HL-60 (cell line): ENCODE data around the gene ZBTB32.

ENCODE experiments used
- DNase-seq, 2 experiments: peaks; one replicate each; pipeline ENCODE4 v3.0.0-alpha.2; 2010 to 2020; ENCODE audit warnings: low read depth in 1 of 2, low spot score in 1 of 2
- H3K27ac ChIP-seq: fragments of 250-450 bp; sonication (Bioruptor Pico); replicated peaks from 2 replicates; pipeline ENCODE4 v1.5.1; 2020; ENCODE audit warnings: mild to moderate bottlenecking, moderate library complexity
- H3K27me3 ChIP-seq: fragments of 250-450 bp; sonication (Bioruptor Pico); 2 replicates; pipeline ENCODE4 v1.5.1; 2021; ENCODE audit warnings: mild to moderate bottlenecking, moderate library complexity; ENCODE audit not compliant: insufficient read depth, poor library complexity, severe bottlenecking
- H3K4me3 ChIP-seq: replicated peaks from 2 replicates; pipeline ENCODE4 v1.5.1; 2011; ENCODE audit warnings: mild to moderate bottlenecking, control low read depth, low read length; ENCODE audit not compliant: insufficient read depth
- CTCF ChIP-seq: IDR thresholded peaks from one replicate; pipeline ENCODE4 v1.5.1; 2011; ENCODE audit warnings: low read length, control low read depth, inconsistent platforms; ENCODE audit not compliant: insufficient read depth
- GABPA ChIP-seq: IDR thresholded peaks from 2 replicates; pipeline ENCODE4 v1.6.1; 2012; ENCODE audit warnings: low read depth
- POLR2AphosphoS5 ChIP-seq: IDR thresholded peaks from 2 replicates; pipeline ENCODE4 v1.6.1; 2012; ENCODE audit warnings: low read depth
- REST ChIP-seq: IDR thresholded peaks from 2 replicates; pipeline ENCODE4 v1.6.1; 2012; ENCODE audit warnings: low read depth; ENCODE audit not compliant: insufficient replicate concordance
- SPI1 ChIP-seq: IDR thresholded peaks from 2 replicates; pipeline ENCODE4 v1.6.1; 2012; ENCODE audit warnings: low read depth, mild to moderate bottlenecking, borderline replicate concordance

Gene ZBTB32

GRCh38 chr19:35759697-35760096 is 55.3 kb downstream of the ZBTB32 start:
- H3K4me3 ChIP-seq, result no peak overlapping the region
- H3K27me3 ChIP-seq, result no peaks in the 10 kb centered on the region
- H3K27ac ChIP-seq, result no peak overlapping the region
- TF ChIP-seq SPI1 (no peak), REST (no peak), CTCF (no peak), POLR2AphosphoS5 (no peak), GABPA (no peak)
- no peak for DNase-seq

- Histone ChIP-seq H3K4me3 (no peak overlapping the region), H3K27ac (no peak overlapping the region), H3K27me3 (no peaks in the 10 kb centered on the region)
- TF ChIP-seq POLR2AphosphoS5 (no peak), GABPA (no peak), SPI1 (no peak), CTCF (no peak)
- DNase-seq, result no peak
Measured at GRCh38 chr19:35760711-35761349, 56.5 kb downstream of the ZBTB32 start.

GRCh38 chr19:35764432-35765315 is 60.3 kb downstream of the ZBTB32 start:
- no peak overlapping the region for H3K27ac ChIP-seq
- H3K4me3 ChIP-seq, result no peak overlapping the region
- H3K27me3 ChIP-seq, result no peaks in the 10 kb centered on the region
- TF ChIP-seq SPI1, result peak; percentile 82; the same call in 1 of the 2 replicates
- TF ChIP-seq POLR2AphosphoS5, result no peak
- peak in 1 of 2 experiments; percentile 27 for DNase-seq
